ENCODE results near the gene PLEKHA7.

GRCh38 chr11:16781936-16782919 lies 232.0 kb downstream of the PLEKHA7 start:
- TF ChIP-seq, protein P1, sequence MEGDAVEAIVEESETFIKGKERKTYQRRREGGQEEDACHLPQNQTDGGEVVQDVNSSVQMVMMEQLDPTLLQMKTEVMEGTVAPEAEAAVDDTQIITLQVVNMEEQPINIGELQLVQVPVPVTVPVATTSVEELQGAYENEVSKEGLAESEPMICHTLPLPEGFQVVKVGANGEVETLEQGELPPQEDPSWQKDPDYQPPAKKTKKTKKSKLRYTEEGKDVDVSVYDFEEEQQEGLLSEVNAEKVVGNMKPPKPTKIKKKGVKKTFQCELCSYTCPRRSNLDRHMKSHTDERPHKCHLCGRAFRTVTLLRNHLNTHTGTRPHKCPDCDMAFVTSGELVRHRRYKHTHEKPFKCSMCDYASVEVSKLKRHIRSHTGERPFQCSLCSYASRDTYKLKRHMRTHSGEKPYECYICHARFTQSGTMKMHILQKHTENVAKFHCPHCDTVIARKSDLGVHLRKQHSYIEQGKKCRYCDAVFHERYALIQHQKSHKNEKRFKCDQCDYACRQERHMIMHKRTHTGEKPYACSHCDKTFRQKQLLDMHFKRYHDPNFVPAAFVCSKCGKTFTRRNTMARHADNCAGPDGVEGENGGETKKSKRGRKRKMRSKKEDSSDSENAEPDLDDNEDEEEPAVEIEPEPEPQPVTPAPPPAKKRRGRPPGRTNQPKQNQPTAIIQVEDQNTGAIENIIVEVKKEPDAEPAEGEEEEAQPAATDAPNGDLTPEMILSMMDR (IDR thresholded peaks at IDR 0.05), result no peak
- TF ChIP-seq POLR2A (IDR thresholded peaks at IDR 0.05), result no peak
- TF ChIP-seq POLR2AphosphoS5 (IDR thresholded peaks at IDR 0.05), result no peak

Data from suprapubic skin (tissue), 4 donors.